ENCODE data around the gene NFKBIZ.

Gene NFKBIZ

GRCh38 chr3:101848754-101849713 is at the start of gene NFKBIZ:
TSS of gene NFKBIZ (plus strand) at chr3:101849514. CDS start at chr3:101849629, 115 bp downstream.
- DNase-seq: peak; percentile 97

- DNase-seq: no peak
These were observed 48.1 kb upstream of the NFKBIZ start for GRCh38 chr3:101801174-101801573.

- no peak for DNase-seq
These were observed 47.1 kb upstream of the NFKBIZ start for GRCh38 chr3:101802179-101802578.

GRCh38 chr3:101803173-101803782 is 46.0 kb upstream of the NFKBIZ start:
- peak; percentile 79 for DNase-seq

- DNase-seq: no peak
These were observed 45.4 kb upstream of the NFKBIZ start for GRCh38 chr3:101803939-101804338.

- DNase-seq: no peak
These were observed 42.8 kb upstream of the NFKBIZ start for GRCh38 chr3:101806491-101806890.

GRCh38 chr3:101807888-101808287 is 41.4 kb upstream of the NFKBIZ start:
- DNase-seq: no peak

GRCh38 chr3:101809178-101810021 is 39.9 kb upstream of the NFKBIZ start:
- DNase-seq: peak; percentile 67

GRCh38 chr3:101810022-101810418 is 39.3 kb upstream of the NFKBIZ start:
- DNase-seq: peak; percentile 20

- DNase-seq: no peak
These were observed 37.4 kb upstream of the NFKBIZ start for GRCh38 chr3:101811875-101812274.

GRCh38 chr3:101812895-101813294 is 36.4 kb upstream of the NFKBIZ start:
- no peak for DNase-seq

- DNase-seq: peak; percentile 60
These were observed 35.4 kb upstream of the NFKBIZ start for GRCh38 chr3:101813817-101814440.

GRCh38 chr3:101814835-101815234 is 34.5 kb upstream of the NFKBIZ start:
- no peak for DNase-seq

- DNase-seq: no peak
These were observed 32.8 kb upstream of the NFKBIZ start for GRCh38 chr3:101816215-101817149.

- no peak for DNase-seq
These were observed 31.3 kb upstream of the NFKBIZ start for GRCh38 chr3:101817992-101818391.

- no peak for DNase-seq
These were observed 29.6 kb upstream of the NFKBIZ start for GRCh38 chr3:101819649-101820206.

- DNase-seq: no peak
These were observed 27.8 kb upstream of the NFKBIZ start for GRCh38 chr3:101821503-101821902.

GRCh38 chr3:101823525-101823924 is 25.8 kb upstream of the NFKBIZ start:
- DNase-seq: no peak

- DNase-seq: no peak
These were observed 24.6 kb upstream of the NFKBIZ start for GRCh38 chr3:101824702-101825101.

- DNase-seq: no peak
These were observed 23.3 kb upstream of the NFKBIZ start for GRCh38 chr3:101825904-101826445.

Measured in CD4-positive, alpha-beta T cell treated with Interleukin-10 for 1 hour (primary cell).